ENCODE data around the gene CXCR4.

DNA sequence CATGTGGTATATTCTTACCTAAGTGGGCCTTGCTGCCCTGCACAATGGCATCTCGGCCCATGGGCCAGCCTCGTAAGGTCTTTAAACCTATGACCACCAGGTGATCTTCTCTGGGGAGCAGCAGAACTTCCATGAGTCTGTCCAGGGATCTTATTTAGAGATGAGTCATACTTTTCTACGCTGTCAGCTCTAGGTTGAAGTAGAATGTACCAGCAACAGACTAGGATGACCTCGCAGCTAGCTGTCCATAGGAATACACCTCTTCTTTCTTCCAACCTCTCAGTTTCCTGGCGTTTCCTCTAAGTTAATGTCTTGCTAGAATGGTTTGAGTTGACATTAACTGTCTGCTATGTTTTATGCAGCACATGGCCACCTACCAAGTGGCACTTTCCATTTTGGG lies 15.6 kb upstream of the CXCR4 start:
- TF ChIP-seq CTCF (IDR thresholded peaks at IDR 0.05) (no peak), POLR2A (IDR thresholded peaks at IDR 0.05) (no peak)
